DLD1 (cell line): ENCODE measurements around the gene SLX4IP.

Experiments used
- in situ Hi-C: cut with HindIII; loops from 2 replicates; pipeline ENCODE4 v1.10.0; 2017; ENCODE audit warnings: low sequenced_read_pairs

The SLX4IP gene

DNA sequence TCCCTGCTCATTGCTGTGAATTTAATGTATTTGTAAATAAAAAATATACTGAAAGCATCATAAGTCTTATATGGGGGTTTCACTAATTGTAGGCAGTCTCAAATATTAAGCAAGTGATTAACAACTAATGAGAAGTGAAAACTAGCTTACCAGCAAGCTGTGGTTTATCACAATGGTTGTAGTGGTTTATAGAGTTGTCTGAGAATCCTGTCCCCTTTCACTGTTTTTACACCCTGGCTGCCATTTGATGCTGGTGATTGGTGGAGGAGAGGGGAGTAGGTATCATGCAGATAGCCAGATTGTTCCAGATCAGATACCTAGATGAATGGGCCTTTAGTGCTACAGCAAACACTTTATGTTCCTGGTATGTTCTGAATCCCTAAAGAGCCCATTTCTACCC lies 7.1 kb upstream of the SLX4IP start:
- in situ Hi-C loops: no loop called here

- in situ Hi-C loops: no loop called here
These were observed 5.6 kb upstream of the SLX4IP start for GRCh38 chr20:10429443-10429981.

GRCh38 chr20:10430000-10430466 lies 5.1 kb upstream of the SLX4IP start:
- in situ Hi-C loops: no loop called here

GRCh38 chr20:10430704-10431103 lies 4.4 kb upstream of the SLX4IP start:
- in situ Hi-C loops: no loop called here

DNA sequence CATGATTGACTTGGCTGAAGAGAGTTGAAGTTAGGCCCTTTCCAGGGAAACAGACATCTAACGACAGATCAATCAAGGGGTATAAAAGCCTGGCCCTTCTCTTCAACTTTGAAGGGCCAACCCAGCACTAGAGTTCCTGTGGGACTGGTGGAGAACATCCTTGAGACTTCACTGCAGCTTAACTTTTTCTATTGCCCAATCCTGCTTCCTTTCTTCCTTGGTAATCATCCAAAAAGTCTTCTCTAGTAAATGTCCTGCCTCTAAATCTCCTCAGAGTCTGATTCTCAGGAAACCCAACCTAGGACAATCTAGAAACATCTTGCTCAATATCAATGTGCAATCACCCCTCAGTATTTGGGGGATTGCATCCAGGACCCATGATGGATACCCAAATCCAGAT lies 3.0 kb upstream of the SLX4IP start:
- in situ Hi-C loops: no loop called here

DNA sequence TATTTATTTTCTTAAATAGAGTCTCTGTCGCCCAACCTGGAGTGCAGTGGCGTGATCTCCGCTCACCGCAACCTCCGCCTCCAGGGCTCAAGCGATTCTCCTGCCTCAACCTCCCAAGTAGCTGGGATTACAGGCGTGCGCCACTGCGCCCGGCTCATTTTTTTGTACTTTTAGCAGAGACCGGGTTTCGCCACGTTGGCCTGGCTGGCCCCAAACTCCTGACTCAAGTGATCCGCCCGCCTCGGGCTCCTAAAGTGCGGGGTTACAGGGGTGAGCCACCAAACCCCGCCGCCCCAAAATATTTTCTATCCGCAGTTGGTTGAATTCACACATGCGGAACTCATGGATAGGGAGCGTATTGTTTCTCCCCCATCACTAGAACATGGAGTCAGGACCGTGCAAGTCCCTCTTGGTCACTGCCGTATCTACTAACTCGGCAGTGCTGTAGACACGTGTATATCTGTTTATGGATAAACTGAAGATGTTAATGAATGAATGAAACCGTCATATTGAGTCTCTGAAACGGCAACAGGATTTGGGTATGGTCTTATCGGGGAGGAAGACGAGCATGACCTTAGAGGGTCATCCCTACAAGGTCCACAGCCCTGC lies 2.0 kb upstream of the SLX4IP start:
- in situ Hi-C loops: no loop called here

DNA sequence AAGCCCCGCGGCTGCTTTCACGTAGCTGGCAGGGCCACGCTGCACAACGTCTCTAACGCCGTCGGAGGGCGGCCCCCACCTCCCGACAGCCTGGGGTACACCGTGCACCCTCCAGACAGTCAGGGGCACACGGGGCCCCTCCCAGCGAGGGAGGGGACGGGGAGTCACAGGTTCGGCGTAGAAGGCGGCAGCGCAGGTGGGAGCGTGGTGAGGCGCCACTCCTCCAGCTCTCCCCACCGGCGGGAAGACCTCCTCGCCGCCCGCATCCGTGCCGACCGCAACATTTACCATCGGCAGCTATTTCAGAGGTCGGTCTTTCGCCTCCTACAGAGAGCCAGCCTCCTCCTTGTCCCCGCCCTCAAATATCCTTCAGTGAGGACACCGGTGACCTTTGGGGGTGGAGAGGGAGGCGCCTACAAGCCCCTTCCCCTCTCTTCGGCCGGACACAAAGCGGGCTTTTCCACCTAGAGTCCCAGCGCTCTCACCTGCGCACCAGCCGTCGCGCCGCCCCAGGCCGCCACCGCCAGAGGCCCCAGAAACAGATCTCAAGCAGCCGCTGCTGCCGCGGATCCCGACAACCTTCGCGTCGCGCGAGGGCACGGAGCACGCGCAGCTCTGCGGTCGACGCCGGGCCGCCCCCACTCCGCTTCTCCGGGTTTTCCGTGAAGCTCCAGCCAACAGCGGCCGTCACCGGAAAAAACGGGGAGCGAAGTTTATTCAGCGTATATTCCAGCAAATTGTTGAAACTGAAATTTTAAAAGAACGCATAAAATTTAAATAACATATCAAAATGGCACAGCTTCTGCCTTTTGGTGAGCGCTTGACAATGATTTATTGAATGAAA lies 1.3 kb upstream of the SLX4IP start, which contains the start of gene MKKS:
Gene MKKS (minus strand): TSS at position 600 of the 844 bp plus-strand sequence. CDS start 20,708 bp downstream, outside the sequence.
- in situ Hi-C loops: no loop called here

- in situ Hi-C loops: no loop called here
These were observed 656 bp upstream of the SLX4IP start for GRCh38 chr20:10434467-10434831.

DNA sequence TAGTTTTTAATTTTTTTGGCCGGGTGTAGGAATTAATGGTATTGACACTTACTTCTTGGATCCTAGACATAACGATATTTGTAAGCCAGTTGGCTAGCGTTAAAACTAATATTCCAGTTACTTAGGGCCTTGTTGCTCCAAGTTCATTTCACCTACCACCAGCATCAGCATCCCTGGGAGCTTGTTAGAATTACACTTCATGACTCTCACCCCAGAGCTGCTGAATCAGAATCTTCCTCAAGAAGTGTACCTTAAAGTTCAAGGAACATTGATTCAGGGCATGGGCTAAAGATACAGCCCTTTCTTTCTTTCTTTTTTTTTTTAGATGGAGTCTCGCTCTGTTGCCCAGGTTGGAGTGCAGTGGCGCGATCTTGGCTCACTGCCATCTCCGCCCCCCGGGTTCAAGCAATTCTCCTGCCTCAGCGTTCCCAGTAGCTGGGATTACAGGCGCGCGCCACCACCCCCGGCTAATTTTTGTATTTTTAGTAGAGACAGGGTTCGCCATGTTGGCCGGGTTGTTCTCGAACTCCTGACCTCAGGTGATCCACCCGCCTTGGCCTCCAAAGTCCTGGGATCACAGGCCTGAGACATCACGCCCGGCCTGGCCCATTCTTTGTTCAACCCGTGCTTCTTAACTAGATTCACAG lies 1.1 kb downstream of the SLX4IP start:
- in situ Hi-C loops: no loop called here

DNA sequence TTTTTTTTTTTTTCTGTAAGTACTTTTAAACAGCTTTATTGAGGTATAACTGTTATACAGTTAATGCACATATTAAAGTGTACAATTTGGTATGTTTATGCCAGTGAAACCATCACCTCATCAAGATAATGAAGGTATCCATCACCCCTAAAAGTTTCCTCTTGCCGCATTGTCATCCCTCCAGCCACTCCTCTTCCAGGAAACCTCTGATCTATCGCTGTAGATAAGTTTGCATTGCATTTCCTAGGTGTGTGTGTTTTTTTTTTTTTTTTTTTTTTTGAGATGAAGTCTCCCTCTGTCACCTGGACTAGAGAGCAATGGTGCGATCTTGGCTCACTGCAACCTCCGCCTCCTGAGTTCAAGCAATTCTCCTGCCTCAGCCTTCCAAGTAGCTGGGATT lies 3.1 kb downstream of the SLX4IP start:
- in situ Hi-C loops: no loop called here

GRCh38 chr20:10443936-10444335 lies 8.8 kb downstream of the SLX4IP start:
- in situ Hi-C loops: no loop called here

- in situ Hi-C loops: no loop called here
These were observed 10.7 kb downstream of the SLX4IP start for GRCh38 chr20:10445758-10446157.

DNA sequence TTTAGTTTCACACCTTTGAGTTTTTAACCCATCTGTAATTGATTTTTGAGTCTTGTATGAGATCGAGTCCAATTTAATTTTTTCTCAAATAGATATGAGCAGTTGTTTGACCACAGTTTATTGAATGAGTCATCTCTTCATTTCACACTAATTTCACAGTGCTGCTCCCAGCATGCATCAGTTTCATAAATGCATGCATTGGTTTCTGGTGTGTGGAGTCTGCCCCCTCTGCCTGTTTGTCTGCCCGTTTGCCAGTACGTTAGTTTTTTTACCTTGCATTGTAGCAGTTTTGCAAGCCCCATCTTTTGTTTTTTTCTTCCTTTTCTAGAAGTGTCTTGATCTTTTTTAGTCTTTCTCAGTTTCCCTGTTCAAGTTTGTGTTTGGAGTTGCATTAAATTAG lies 11.9 kb downstream of the SLX4IP start:
- in situ Hi-C loops: no loop called here

DNA sequence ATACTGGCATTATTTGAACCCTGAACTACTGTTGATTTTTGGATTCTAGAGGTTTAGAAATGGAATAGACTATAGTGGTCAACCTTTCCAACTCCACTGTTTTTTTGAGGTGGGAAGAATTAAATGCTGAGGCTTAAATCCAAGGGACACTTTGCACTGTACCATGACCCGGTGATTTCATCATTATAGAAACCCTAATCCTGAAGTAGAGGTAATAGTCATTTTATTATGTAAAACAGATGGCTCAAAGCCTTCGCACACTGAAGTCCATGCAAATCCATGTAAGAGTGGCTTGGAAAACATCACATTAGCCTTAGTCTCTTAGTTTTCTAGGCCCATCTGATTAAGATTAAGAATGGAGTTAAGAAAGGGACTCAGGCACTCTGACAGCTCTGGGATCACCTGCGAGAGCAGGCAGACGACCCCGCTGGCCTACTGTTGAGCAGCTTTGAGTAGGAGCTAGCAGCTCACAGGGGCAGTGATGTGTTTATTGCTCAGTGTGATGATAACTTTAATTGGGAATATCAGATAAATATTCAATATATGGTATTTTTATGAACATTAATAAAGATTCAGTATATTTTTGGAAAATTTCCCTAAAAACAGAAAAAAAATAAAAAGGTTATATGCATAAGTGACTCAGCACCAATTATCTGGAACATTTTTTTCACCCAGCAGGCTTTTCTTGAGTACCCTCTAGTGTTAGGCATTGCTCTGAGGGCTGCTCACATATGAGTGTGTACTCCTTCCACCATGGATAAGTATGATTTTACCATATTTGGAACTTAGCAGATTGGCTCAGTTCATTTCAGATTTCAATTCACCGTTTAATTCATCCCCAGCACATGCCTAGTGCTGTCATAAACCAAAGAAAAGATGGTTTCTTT lies 13.4 kb downstream of the SLX4IP start:
- in situ Hi-C loops: no loop called here

DNA sequence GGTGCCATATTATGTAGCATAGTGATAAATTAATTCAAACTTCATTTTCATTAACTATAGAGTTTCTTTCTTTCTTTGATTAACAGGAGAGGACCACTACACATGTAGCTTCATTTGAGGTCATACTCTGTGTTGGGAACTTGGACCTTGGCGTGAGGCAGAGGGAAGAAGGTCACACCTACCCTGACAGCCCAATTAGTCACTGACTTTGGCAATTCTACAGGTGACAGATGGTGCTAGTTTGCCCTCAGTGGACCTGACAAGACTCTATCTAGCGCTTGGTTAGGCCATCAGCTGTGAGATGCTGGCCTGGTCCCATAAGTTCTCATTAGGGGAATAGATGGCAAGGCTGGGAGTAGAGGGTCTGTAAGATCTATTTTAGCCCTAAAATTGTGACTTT lies 14.2 kb downstream of the SLX4IP start:
- in situ Hi-C loops: no loop called here

DNA sequence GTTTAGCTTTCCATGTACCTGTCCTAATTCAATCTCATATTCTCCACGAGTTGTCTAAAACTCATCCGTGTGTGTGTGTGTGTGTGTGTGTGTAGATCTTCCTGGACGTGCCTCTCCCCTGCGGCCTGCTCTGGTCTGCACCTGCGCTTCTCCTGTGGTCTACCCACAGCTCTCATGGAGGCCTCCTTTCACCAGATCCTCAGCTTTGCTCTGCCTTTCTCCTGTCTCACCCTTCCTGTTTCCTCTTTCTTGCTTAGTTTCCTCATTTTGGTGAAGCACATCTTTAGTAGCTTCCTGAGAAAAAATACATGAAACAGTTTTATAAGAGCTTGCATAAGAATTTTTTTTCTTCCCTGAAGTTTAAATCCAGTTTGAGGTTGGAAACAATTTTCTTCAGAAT lies 18.1 kb downstream of the SLX4IP start:
- in situ Hi-C loops: no loop called here

DNA sequence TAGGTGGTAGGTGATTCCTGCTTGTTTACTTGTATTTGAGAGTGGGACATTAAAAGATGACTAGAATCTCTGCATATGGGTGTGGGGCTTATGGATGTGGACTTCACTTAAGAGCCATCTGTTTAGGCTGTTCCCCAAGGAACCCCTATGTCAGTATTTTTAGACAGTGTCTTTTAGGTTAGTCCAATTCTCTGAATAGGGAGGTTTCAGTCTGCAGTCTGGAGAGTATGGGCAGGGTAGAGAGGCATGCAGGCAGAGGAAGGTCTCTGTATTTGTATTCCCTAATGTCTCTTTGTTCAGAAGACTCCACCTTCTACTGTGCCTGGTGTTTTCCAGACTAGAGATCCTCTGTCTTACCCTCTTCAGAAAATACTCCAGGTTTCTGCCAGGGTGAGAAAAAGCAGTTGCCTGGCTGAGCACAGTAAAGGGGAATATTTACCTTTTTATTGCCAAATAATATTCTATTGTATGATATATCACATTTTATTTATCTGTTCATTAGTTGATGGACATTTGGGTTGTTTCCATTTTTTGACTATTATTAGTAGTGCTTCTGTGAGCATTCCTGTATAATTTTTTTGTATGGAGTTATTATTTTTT lies 19.1 kb downstream of the SLX4IP start:
- in situ Hi-C loops: no loop called here

- in situ Hi-C loops: no loop called here
These were observed 26.4 kb downstream of the SLX4IP start for GRCh38 chr20:10461495-10461894.

DNA sequence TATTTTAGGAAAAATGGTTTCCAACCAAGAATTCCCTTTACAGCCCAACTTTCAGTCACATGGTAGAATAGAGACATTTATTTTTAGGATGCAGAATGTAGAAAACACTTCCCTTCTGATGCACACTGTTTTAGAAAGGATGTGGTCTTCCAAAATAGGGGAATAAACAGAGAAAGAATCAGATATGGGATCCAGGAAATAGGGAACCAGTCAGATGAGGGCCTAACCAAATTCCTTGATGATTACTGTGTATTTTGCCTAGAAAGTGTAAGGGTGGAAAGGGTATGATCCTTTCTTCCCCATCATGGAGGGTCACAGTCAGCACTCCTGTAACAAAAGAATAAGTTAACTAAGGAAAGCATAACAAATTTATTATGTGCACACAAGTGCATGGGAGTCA lies 27.4 kb downstream of the SLX4IP start:
- in situ Hi-C loops: no loop called here

GRCh38 chr20:10463622-10464021 lies 28.5 kb downstream of the SLX4IP start:
- in situ Hi-C loops: no loop called here
